ENCODE measurements around the gene HSPBP1.
"Not testable (repeated sequence)": the region's sequence is repeated elsewhere in the genome, so short reads cannot be mapped to it uniquely, and the experiment has no call there.

HSPBP1 gene
- long read RNA-seq, transcript HSPBP1-202 (8 exons, 1,572 nt) = major isoform, 155 of 213 reads
- long read RNA-seq, transcript HSPBP1-201 (9 exons, 1,768 nt) = minor isoform, 7 of 213 reads
- long read RNA-seq, partial matches to known transcripts = 1 of 213 reads
- long read RNA-seq, other reads (novel, unspliced or antisense) = 48 of 213 reads

- TF ChIP-seq CTCF (IDR thresholded peaks at IDR 0.05; ENCODE audit: insufficient read depth, low read length) (no peak), REST (IDR thresholded peaks at IDR 0.05; ENCODE audit: insufficient replicate concordance, low read depth) (peak; percentile 58), POLR2AphosphoS5 (IDR thresholded peaks at IDR 0.05; ENCODE audit: low read depth) (peak; percentile 68; the same call in 1 of the 2 replicates), GABPA (IDR thresholded peaks at IDR 0.05; ENCODE audit: low read depth) (peak; percentile 96), SPI1 (IDR thresholded peaks at IDR 0.05; ENCODE audit: borderline replicate concordance, low read depth) (0 out of 2 replicates have a peak, but pooled peaks have one; percentile 3)
- Histone ChIP-seq H3K27me3 (ENCODE audit: insufficient read depth, poor library complexity, severe bottlenecking) (peaks cover 3% of the 10 kb centered on the region), H3K4me3 (replicated peaks; ENCODE audit: insufficient read depth, low read length) (peak within 1 kb of the TSS; percentile 73), H3K27ac (replicated peaks) (peak within 1 kb of the TSS; percentile 79)
- peak; percentile 94 to 95 for DNase-seq (ENCODE audit: low read depth in 1 of 2, low spot score in 1 of 2)
Measured at GRCh38 chr19:55279770-55280643, at the start of gene HSPBP1. Gene HSPBP1 (minus strand): TSS chr19:55280110. CDS start chr19:55279608, 502 bp downstream.

GRCh38 chr19:55328774-55329318 is 48.9 kb upstream of the HSPBP1 start:
- DNase-seq (ENCODE audit: low read depth in 1 of 2, low spot score in 1 of 2); H3K27me3 ChIP-seq (ENCODE audit: insufficient read depth, poor library complexity, severe bottlenecking); H3K4me3 ChIP-seq (replicated peaks; ENCODE audit: insufficient read depth, low read length); H3K27ac ChIP-seq (replicated peaks): not testable (repeated sequence)

- no peaks in the 10 kb centered on the region for H3K27me3 ChIP-seq (ENCODE audit: insufficient read depth, poor library complexity, severe bottlenecking)
- peak within 1 kb of the TSS; percentile 23 for H3K27ac ChIP-seq (replicated peaks)
- no peak within 1 kb of the TSS for H3K4me3 ChIP-seq (replicated peaks; ENCODE audit: insufficient read depth, low read length)
- peak in 1 of 2 experiments; percentile 53 for DNase-seq (ENCODE audit: low read depth in 1 of 2, low spot score in 1 of 2)
- TF ChIP-seq GABPA (IDR thresholded peaks at IDR 0.05; ENCODE audit: low read depth) (no peak), SPI1 (IDR thresholded peaks at IDR 0.05; ENCODE audit: borderline replicate concordance, low read depth) (no peak), REST (IDR thresholded peaks at IDR 0.05; ENCODE audit: insufficient replicate concordance, low read depth) (no peak), POLR2AphosphoS5 (IDR thresholded peaks at IDR 0.05; ENCODE audit: low read depth) (no peak), CTCF (IDR thresholded peaks at IDR 0.05; ENCODE audit: insufficient read depth, low read length) (no peak)
Measured at GRCh38 chr19:55325172-55325571, 45.3 kb upstream of the HSPBP1 start, which contains the start of gene TMEM150B. Gene TMEM150B (minus strand): TSS chr19:55325341. CDS start chr19:55321036, 4,305 bp downstream.

GRCh38 chr19:55324662-55325061 is 44.8 kb upstream of the HSPBP1 start:
- H3K27me3 ChIP-seq (ENCODE audit: insufficient read depth, poor library complexity, severe bottlenecking) = no peaks in the 10 kb centered on the region
- H3K4me3 ChIP-seq (replicated peaks; ENCODE audit: insufficient read depth, low read length) = no peak overlapping the region
- no peak overlapping the region; the same call in 1 of the 2 replicates for H3K27ac ChIP-seq (replicated peaks)
- no peak for DNase-seq (ENCODE audit: low read depth in 1 of 2, low spot score in 1 of 2)
- TF ChIP-seq GABPA (IDR thresholded peaks at IDR 0.05; ENCODE audit: low read depth) (no peak), SPI1 (IDR thresholded peaks at IDR 0.05; ENCODE audit: borderline replicate concordance, low read depth) (no peak), POLR2AphosphoS5 (IDR thresholded peaks at IDR 0.05; ENCODE audit: low read depth) (no peak), REST (IDR thresholded peaks at IDR 0.05; ENCODE audit: insufficient replicate concordance, low read depth) (no peak), CTCF (IDR thresholded peaks at IDR 0.05; ENCODE audit: insufficient read depth, low read length) (no peak)

Data from HL-60 (cell line).